GM12878 (cell line): Measurements from ENCODE around the gene ZBED4. TPM values are rescaled to one million over a fixed set of nuclear protein-coding genes. Genes with fewer than 3 reads are reported as not detected.

Experiments used
- ATAC-seq: fragments of 200-7000 bp; cut with Tn5 transposase; 3 replicates; pipeline ENCODE4 v1.9.1; 2020; ENCODE audit warnings: mild to moderate bottlenecking, moderate library complexity
- BruUV-seq: library from RNA; stranded (reverse); fragments of 400-500 nt; replicated peaks from 2 replicates; lab custom pipeline; 2021; lab: Mats Ljungman, UMichigan
- CTCF ChIA-PET: fragments of 300-600 bp; sonication (Branson Sonifier 250); formaldehyde crosslinking; extraction: SDS; loops from one replicate; lab custom pipeline; 2021; ENCODE audit warnings: inconsistent platforms; lab: Yijun Ruan, JAX
- POLR2A ChIA-PET: fragments of 350-600 bp; formaldehyde crosslinking; extraction: SDS; loops from one replicate; lab custom pipeline; 2021; ENCODE audit warnings: inconsistent platforms; lab: Charles Lee
- RAD21 ChIA-PET: fragments of 300-600 bp; sonication (Branson Sonifier 250); formaldehyde crosslinking; loops from one replicate; lab custom pipeline; 2023; ENCODE audit warnings: antibody characterized with exemption; ENCODE audit not compliant: unreplicated experiment; lab: Charles Lee
- SMC1A ChIA-PET: fragments of 300-600 bp; sonication (Branson Sonifier 250); formaldehyde crosslinking; loops from one replicate; lab custom pipeline; 2023; ENCODE audit not compliant: unreplicated experiment, uncharacterized antibody; lab: Charles Lee
- DNase-seq: peaks from one replicate; pipeline ENCODE4 v3.0.0-alpha.2; 2011; ENCODE audit warnings: low read depth, low spot score
- FAIRE-seq: peaks from 3 replicates; lab custom pipeline; 2011; peaks lifted over from hg19 to GRCh38; lab: Jason Lieb, UNC
- H2AFZ ChIP-seq: 2 replicates; pipeline ENCODE4 v1.6.0; 2011; ENCODE audit warnings: low read depth, low read length, control low read depth; ENCODE audit not compliant: control insufficient read depth
- H3K27ac ChIP-seq: 2 replicates; pipeline ENCODE4 v1.5.1; 2011; ENCODE audit warnings: control low read depth; ENCODE audit not compliant: control insufficient read depth, insufficient read depth
- H3K27me3 ChIP-seq, 2 experiments: replicated peaks in 1 of 2; 2 replicates each; pipeline versions ENCODE4 v1.6.0 to v1.6.1; 2011; ENCODE audit warnings: low read length in 1 of 2; ENCODE audit not compliant: control insufficient read depth in 2 of 2, insufficient read depth in 2 of 2
- H3K36me3 ChIP-seq, 2 experiments: 2 replicates each; pipeline ENCODE4 v1.5.1; 2011; ENCODE audit warnings: low read length in 1 of 2; ENCODE audit not compliant: control insufficient read depth in 2 of 2, insufficient read depth in 2 of 2
- H3K4me1 ChIP-seq: 2 replicates; pipeline ENCODE4 v1.6.1; 2011; ENCODE audit warnings: mild to moderate bottlenecking, low read length, moderate library complexity, mixed read lengths; ENCODE audit not compliant: control insufficient read depth, insufficient read depth
- H3K4me2 ChIP-seq: 2 replicates; pipeline ENCODE4 v1.6.0; 2011; ENCODE audit warnings: control low read depth; ENCODE audit not compliant: control insufficient read depth, insufficient read depth
- H3K4me3 ChIP-seq: fragments of 200-600 bp; sonication (generic); 2 replicates; pipeline ENCODE4 v1.5.1; 2016
- H3K79me2 ChIP-seq: 2 replicates; pipeline ENCODE4 v1.6.0; 2011; ENCODE audit warnings: low read length; ENCODE audit not compliant: control insufficient read depth, insufficient read depth
- H3K9ac ChIP-seq: 2 replicates; pipeline ENCODE4 v1.8.0; 2011; ENCODE audit warnings: low read length, control low read depth, mixed read lengths; ENCODE audit not compliant: control insufficient read depth, insufficient read depth
- H3K9me3 ChIP-seq: replicated peaks from 3 replicates; pipeline ENCODE4 v1.5.1; 2011; ENCODE audit warnings: mild to moderate bottlenecking, low read length; ENCODE audit not compliant: control insufficient read depth, insufficient read depth
- H4K20me1 ChIP-seq: 2 replicates; pipeline ENCODE4 v1.6.0; 2011; ENCODE audit not compliant: control insufficient read depth, insufficient read depth
- BRCA1 ChIP-seq: IDR thresholded peaks from 2 replicates; pipeline ENCODE4 v1.6.1; 2011; ENCODE audit warnings: low read depth, low read length, improper control_type of control experiment
- FOS ChIP-seq: IDR thresholded peaks from 3 replicates; pipeline ENCODE4 v1.6.1; 2011; ENCODE audit warnings: borderline replicate concordance; ENCODE audit not compliant: insufficient read length; ENCODE audit errors: extremely low read depth
- FOXK2 ChIP-seq: fragments of 450-650 bp; IDR thresholded peaks from 2 replicates; pipeline ENCODE4 v1.6.1; 2017; ENCODE audit warnings: mild to moderate bottlenecking, moderate library complexity
- IKZF1 ChIP-seq: fragments of 450-650 bp; conservative IDR thresholded peaks from 2 replicates; pipeline ENCODE4 v1.6.1; 2017; ENCODE audit warnings: antibody characterized with exemption, mild to moderate bottlenecking
- JUND ChIP-seq: IDR thresholded peaks from 2 replicates; pipeline ENCODE4 v1.6.1; 2012; ENCODE audit warnings: low read depth, mild to moderate bottlenecking, low read length, improper control_type of control experiment, moderate library complexity
- MTA2 ChIP-seq: fragments of 450-650 bp; IDR thresholded peaks from 2 replicates; pipeline ENCODE4 v1.6.1; 2016; ENCODE audit warnings: low read depth, mild to moderate bottlenecking, moderate library complexity
- NBN ChIP-seq: fragments of 450-650 bp; IDR thresholded peaks from 2 replicates; pipeline ENCODE4 v1.6.1; 2016
- NR2C1 ChIP-seq: fragments of 450-650 bp; IDR thresholded peaks from 2 replicates; pipeline ENCODE4 v1.6.1; 2017; ENCODE audit warnings: antibody characterized with exemption, mild to moderate bottlenecking, moderate library complexity
- NR2C2 ChIP-seq: IDR thresholded peaks from 2 replicates; pipeline ENCODE4 v1.6.1; 2011; ENCODE audit warnings: borderline replicate concordance, low read depth; ENCODE audit not compliant: control insufficient read depth, insufficient read length
- PAX8 ChIP-seq: fragments of 450-650 bp; IDR thresholded peaks from 2 replicates; pipeline ENCODE4 v1.6.1; 2017; ENCODE audit warnings: mild to moderate bottlenecking, moderate library complexity
- PBX3 ChIP-seq: IDR thresholded peaks from 2 replicates; pipeline ENCODE4 v1.6.1; 2011; ENCODE audit warnings: mild to moderate bottlenecking, low read depth, low read length, moderate library complexity; ENCODE audit not compliant: insufficient replicate concordance
- SMARCA5 ChIP-seq: fragments of 450-650 bp; IDR thresholded peaks from 2 replicates; pipeline ENCODE4 v1.6.1; 2017; ENCODE audit warnings: mild to moderate bottlenecking
- TAF1 ChIP-seq: IDR thresholded peaks from 2 replicates; pipeline ENCODE4 v1.6.1; 2011; ENCODE audit warnings: mild to moderate bottlenecking, low read depth, low read length, borderline replicate concordance
- TBL1XR1 ChIP-seq: IDR thresholded peaks from 2 replicates; pipeline ENCODE4 v1.6.1; 2012; ENCODE audit warnings: low read depth, low read length, improper control_type of control experiment
- ZNF384 ChIP-seq: IDR thresholded peaks from 2 replicates; pipeline ENCODE4 v1.6.1; 2012; ENCODE audit warnings: low read depth, mild to moderate bottlenecking, low read length, improper control_type of control experiment, borderline replicate concordance
- WGBS: methylation state at CpG from one replicate; pipeline ENCODE4 v1.1.6; 2016; ENCODE audit warnings: low lambda C conversion rate; ENCODE audit not compliant: insufficient replicate concordance, insufficient coverage; ENCODE audit errors: missing lambda C conversion rate; 5-methylcytosine and 5-hydroxymethylcytosine counted together
- in situ Hi-C: fragments of 300-500 bp; cut with MboI; formaldehyde crosslinking; loops from 9 replicates; pipeline ENCODE4 v1.14.3; 2018; ENCODE audit warnings: mixed read lengths
- intact Hi-C: fragments of 100-400 bp; cut with micrococcal nuclease; formaldehyde crosslinking; loops from one replicate; pipeline ENCODE4 v1.14.2; 2022; ENCODE audit not compliant: unreplicated experiment
- polyA plus RNA-seq, 11 experiments: library from polyadenylated mRNA; depleted of rRNA in 4 of 11; unstranded in 6 of 11; stranded (reverse) in 5 of 11; fragments of >200 nt; fragmentation: Nextera tagmentation in 4 of 11; fragmentation: Illumina TruSeq in 1 of 11; extraction: Ambion mirVana in 4 of 11; extraction: Trizol in 1 of 11; gene quantifications; 1 replicate in 1 of 11; 2 replicates in 10 of 11; pipeline versions ENCODE4 v1.2.1 to v1.2.3, GENCODE V29; 2011 to 2016; ENCODE audit warnings: inconsistent platforms in 2 of 11, missing spikeins in 2 of 11, low read depth in 1 of 11
- total RNA-seq, 4 experiments: library from RNA; depleted of rRNA in 3 of 4; stranded (reverse); fragments of >200 nt in 3 of 4; fragmentation: Illumina TruSeq in 1 of 4; extraction: Trizol in 1 of 4; gene quantifications; 2 replicates each; pipeline versions ENCODE4 v1.2.1 to v1.2.3, GENCODE V29; 2013 to 2021
- TF ChIP-seq, protein P1 (sequence below): fragments of 450-650 bp; IDR thresholded peaks from 2 replicates; pipeline ENCODE4 v1.6.1; 2016; ENCODE audit warnings: mild to moderate bottlenecking, moderate library complexity, borderline replicate concordance
- TF ChIP-seq, protein P2 (sequence below): IDR thresholded peaks from 2 replicates; pipeline ENCODE4 v1.6.1; 2012; ENCODE audit warnings: low read depth, low read length, improper control_type of control experiment

ZBED4 gene
- total and polyA plus RNA-seq, 10 of the 15 experiments (the other 5 are each of a cell fraction or from before 2014, with no cell fraction given) = 2.3 to 21.6 (median 12.8) TPM

- H3K9ac ChIP-seq = no peak overlapping the region
- H3K27ac ChIP-seq = no peak overlapping the region
- POLR2A ChIA-PET = no interaction called here
- intact Hi-C loops (no loop called here), in situ Hi-C loops (no loop called here)
- DNase-seq (no peak), FAIRE-seq (no peak), ATAC-seq (no peak)
- CTCF ChIA-PET = no interaction called here
- no peaks in the 10 kb centered on the region for H4K20me1 ChIP-seq
- H3K79me2 ChIP-seq = peaks cover 3% of the 10 kb centered on the region
- no peak overlapping the region for H3K4me2 ChIP-seq
- H3K4me3 ChIP-seq = no peak overlapping the region
- SMC1A ChIA-PET = interaction anchor here (3.2 kb wide), 1 partner anchor 8 kb away, joined by 8 read pairs; no protein-coding TSS in a partner anchor
- peaks cover 35 to 48% of the 10 kb centered on the region in 2 experiments for H3K36me3 ChIP-seq
- no peak overlapping the region for H2AFZ ChIP-seq
- RAD21 ChIA-PET = no interaction called here
- H3K27me3 ChIP-seq = no peaks in the 10 kb centered on the region
- H3K4me1 ChIP-seq = no peaks in the 10 kb centered on the region
- peaks cover 2% of the 10 kb centered on the region; the same call in 1 of the 3 replicates for H3K9me3 ChIP-seq
- BruUV-seq = no TSS peak
- 96% methylated on average over 5 of the region's 5 CpGs for WGBS
- TF ChIP-seq SMARCA5 (no peak), NR2C2 (no peak), ZNF384 (no peak), PBX3 (no peak), NR2C1 (no peak), NBN (no peak), TAF1 (no peak), MTA2 (no peak), FOXK2 (no peak), FOS (no peak), JUND (no peak), IKZF1 (no peak), BRCA1 (no peak), TBL1XR1 (no peak), PAX8 (no peak)
- TF ChIP-seq, protein P1, sequence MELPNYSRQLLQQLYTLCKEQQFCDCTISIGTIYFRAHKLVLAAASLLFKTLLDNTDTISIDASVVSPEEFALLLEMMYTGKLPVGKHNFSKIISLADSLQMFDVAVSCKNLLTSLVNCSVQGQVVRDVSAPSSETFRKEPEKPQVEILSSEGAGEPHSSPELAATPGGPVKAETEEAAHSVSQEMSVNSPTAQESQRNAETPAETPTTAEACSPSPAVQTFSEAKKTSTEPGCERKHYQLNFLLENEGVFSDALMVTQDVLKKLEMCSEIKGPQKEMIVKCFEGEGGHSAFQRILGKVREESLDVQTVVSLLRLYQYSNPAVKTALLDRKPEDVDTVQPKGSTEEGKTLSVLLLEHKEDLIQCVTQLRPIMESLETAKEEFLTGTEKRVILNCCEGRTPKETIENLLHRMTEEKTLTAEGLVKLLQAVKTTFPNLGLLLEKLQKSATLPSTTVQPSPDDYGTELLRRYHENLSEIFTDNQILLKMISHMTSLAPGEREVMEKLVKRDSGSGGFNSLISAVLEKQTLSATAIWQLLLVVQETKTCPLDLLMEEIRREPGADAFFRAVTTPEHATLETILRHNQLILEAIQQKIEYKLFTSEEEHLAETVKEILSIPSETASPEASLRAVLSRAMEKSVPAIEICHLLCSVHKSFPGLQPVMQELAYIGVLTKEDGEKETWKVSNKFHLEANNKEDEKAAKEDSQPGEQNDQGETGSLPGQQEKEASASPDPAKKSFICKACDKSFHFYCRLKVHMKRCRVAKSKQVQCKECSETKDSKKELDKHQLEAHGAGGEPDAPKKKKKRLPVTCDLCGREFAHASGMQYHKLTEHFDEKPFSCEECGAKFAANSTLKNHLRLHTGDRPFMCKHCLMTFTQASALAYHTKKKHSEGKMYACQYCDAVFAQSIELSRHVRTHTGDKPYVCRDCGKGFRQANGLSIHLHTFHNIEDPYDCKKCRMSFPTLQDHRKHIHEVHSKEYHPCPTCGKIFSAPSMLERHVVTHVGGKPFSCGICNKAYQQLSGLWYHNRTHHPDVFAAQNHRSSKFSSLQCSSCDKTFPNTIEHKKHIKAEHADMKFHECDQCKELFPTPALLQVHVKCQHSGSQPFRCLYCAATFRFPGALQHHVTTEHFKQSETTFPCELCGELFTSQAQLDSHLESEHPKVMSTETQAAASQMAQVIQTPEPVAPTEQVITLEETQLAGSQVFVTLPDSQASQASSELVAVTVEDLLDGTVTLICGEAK = no peak
- TF ChIP-seq, protein P2, sequence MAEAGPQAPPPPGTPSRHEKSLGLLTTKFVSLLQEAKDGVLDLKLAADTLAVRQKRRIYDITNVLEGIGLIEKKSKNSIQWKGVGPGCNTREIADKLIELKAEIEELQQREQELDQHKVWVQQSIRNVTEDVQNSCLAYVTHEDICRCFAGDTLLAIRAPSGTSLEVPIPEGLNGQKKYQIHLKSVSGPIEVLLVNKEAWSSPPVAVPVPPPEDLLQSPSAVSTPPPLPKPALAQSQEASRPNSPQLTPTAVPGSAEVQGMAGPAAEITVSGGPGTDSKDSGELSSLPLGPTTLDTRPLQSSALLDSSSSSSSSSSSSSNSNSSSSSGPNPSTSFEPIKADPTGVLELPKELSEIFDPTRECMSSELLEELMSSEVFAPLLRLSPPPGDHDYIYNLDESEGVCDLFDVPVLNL = no peak
Measured at GRCh38 chr22:49889071-49889470, 35.4 kb downstream of the ZBED4 start.
